Ascending aorta (tissue), 2 donors: ENCODE results near the gene GAL3ST1. TPM values are rescaled to one million over a fixed set of nuclear protein-coding genes. Genes with fewer than 3 reads are reported as not detected.
A peak's percentile ranks its signal among the peaks of the same experiment; 100 is the strongest.

Source experiments
- DNase-seq, 2 donors: peaks; one replicate each; pipeline ENCODE4 v3.0.0-alpha.2; 2019; ENCODE audit warnings: low spot score in 2 of 2
- H3K27ac ChIP-seq, 2 donors: fragments of 200-600 bp; sonication (generic); one replicate each; pipeline ENCODE4 v1.5.1; 2016 to 2017; ENCODE audit warnings: mild to moderate bottlenecking in 1 of 2
- H3K27me3 ChIP-seq: fragments of 200-600 bp; sonication (generic); one replicate; pipeline ENCODE4 v1.5.1; 2017
- H3K36me3 ChIP-seq, 2 donors: fragments of 200-600 bp; sonication (generic); one replicate each; pipeline ENCODE4 v1.5.1; 2016
- H3K4me1 ChIP-seq, 2 donors: fragments of 200-600 bp; sonication (generic); one replicate each; pipeline ENCODE4 v1.5.1; 2016 to 2017; ENCODE audit warnings: mild to moderate bottlenecking in 1 of 2
- H3K4me3 ChIP-seq, 2 donors: fragments of 200-600 bp; sonication (generic); one replicate each; pipeline ENCODE4 v1.5.1; 2016 to 2017; ENCODE audit warnings: mild to moderate bottlenecking in 1 of 2
- H3K9me3 ChIP-seq, 2 donors: fragments of 200-600 bp; sonication (generic); one replicate each; pipeline ENCODE4 v1.5.1; 2016
- intact Hi-C: fragments of 100-400 bp; cut with DNase I; formaldehyde crosslinking; loops from one replicate; pipeline ENCODE4 v1.15.1; 2023
- total RNA-seq: library from RNA; depleted of rRNA; stranded (reverse); fragments of >200 nt; gene quantifications from one replicate; pipeline ENCODE4 v1.1.0, GENCODE V29; 2016
- TF ChIP-seq, protein P1 (sequence below), 3 experiments: fragments of 200-600 bp in 2 of 3; fragments of 450-650 bp in 1 of 3; sonication (generic) in 2 of 3; IDR thresholded peaks; one replicate each; pipeline ENCODE4 v1.5.1; 2016 to 2019; ENCODE audit warnings: antibody characterized with exemption in 3 of 3, mild to moderate bottlenecking in 1 of 3, moderate library complexity in 1 of 3

The GAL3ST1 gene
- total RNA-seq, 1 donor from 2014 or later: not detected

DNA sequence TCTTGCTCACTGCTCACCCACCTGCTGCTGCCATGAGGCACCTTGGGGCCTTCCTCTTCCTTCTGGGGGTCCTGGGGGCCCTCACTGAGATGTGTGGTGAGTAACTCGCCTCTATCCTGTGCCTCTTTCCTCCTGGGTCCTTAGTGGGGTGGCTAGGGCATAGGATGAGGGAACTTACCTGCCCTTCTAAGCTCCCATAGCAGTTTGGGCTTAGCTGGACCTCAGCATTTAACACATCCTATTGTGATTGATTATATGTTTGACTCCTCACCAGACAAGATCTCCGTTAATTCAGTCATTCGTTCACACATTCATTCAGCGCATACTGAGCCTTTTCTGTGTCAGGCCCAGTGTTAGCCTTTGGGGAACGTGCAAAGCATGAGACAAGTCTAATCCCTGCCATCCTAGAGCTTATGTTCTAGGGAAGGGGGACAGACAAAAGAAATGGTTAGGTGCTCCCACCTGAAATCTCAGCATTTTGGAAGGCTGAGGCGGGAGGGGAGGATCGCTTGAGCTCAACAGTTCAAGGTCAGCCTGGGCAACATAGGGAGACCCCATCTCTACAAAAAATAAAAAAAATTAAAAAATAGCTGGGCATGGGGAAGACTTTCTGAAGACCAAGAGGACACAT is 33.0 kb upstream of the GAL3ST1 start:
- no peaks in the 10 kb centered on the region for H3K9me3 ChIP-seq
- intact Hi-C loops: loop anchor here (2.0 kb wide), 1 partner anchor 27 kb away; the partner anchor contains the start of gene SLC35E4

DNA sequence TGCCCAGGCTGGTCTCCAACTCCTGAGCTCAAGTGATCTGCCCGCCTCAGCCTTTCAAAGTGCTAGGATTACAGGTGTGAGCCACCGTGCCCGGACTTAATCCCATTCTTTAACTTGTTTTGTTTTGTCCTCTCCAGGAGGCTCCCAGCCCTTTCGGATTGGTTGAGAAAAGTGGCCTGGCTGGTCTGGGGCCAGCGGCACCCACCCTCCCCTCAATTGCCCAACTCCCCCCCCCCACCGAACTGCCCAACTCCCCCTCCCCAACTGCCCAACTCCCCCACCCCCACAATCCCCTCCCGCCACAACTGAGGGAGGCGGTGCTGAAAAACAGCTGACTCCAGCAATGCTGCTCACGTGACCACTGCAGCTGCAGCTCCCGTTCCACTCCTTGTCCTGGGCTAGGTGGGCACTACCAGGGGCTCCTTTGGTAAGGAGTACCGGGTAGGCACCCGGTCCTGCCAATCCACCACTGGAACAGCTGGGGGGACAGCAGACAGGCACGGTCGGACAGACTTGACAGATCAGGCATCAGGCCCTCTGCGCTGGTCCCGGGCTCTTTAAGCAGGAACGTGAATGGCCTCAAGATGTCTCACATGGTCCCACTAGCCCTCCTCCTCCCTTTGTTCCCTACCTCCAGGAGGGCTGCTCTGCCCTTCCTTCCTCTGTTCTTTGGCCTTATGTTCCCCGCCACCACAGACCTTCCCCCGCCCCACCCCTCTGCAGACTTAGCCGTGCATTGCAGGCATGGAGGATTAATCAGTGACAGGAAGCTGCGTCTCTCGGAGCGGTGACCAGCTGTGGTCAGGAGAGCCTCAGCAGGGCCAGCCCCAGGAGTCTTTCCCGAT is 32.2 kb upstream of the GAL3ST1 start, which contains the start of gene TCN2:
TCN2 (plus strand) TSS at position 720 of the 845 bp plus-strand sequence. CDS start 158 bp downstream, outside the sequence.
- H3K27ac ChIP-seq: peak within 1 kb of the TSS; percentile 60 to 63
- TF ChIP-seq, protein P1, sequence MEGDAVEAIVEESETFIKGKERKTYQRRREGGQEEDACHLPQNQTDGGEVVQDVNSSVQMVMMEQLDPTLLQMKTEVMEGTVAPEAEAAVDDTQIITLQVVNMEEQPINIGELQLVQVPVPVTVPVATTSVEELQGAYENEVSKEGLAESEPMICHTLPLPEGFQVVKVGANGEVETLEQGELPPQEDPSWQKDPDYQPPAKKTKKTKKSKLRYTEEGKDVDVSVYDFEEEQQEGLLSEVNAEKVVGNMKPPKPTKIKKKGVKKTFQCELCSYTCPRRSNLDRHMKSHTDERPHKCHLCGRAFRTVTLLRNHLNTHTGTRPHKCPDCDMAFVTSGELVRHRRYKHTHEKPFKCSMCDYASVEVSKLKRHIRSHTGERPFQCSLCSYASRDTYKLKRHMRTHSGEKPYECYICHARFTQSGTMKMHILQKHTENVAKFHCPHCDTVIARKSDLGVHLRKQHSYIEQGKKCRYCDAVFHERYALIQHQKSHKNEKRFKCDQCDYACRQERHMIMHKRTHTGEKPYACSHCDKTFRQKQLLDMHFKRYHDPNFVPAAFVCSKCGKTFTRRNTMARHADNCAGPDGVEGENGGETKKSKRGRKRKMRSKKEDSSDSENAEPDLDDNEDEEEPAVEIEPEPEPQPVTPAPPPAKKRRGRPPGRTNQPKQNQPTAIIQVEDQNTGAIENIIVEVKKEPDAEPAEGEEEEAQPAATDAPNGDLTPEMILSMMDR (IDR thresholded peaks at IDR 0.05): no peak
- H3K4me3 ChIP-seq: peak within 1 kb of the TSS; percentile 69 to 76
- H3K36me3 ChIP-seq: peaks cover 0 to 6% of the 10 kb centered on the region in 2 donors
- no peaks in the 10 kb centered on the region for H3K27me3 ChIP-seq
- intact Hi-C loops: loop anchor here (2.0 kb wide), 1 partner anchor 28 kb away; the partner anchor contains the start of gene SLC35E4
- no peaks in the 10 kb centered on the region for H3K9me3 ChIP-seq
- H3K4me1 ChIP-seq: peaks cover 5 to 13% of the 10 kb centered on the region in 2 donors
- peak; percentile 24 to 83 for DNase-seq

More for the DNA sequence above, 33.0 kb upstream of the GAL3ST1 start:
- Histone ChIP-seq H3K27ac (peak overlapping the region; percentile 60 to 63), H3K4me3 (peak overlapping the region; percentile 69 to 76), H3K36me3 (peaks cover 0 to 8% of the 10 kb centered on the region in 2 donors), H3K27me3 (no peaks in the 10 kb centered on the region), H3K4me1 (peaks cover 5 to 13% of the 10 kb centered on the region in 2 donors)
- DNase-seq: no peak
- TF ChIP-seq, protein P1 (IDR thresholded peaks at IDR 0.05): no peak

DNA sequence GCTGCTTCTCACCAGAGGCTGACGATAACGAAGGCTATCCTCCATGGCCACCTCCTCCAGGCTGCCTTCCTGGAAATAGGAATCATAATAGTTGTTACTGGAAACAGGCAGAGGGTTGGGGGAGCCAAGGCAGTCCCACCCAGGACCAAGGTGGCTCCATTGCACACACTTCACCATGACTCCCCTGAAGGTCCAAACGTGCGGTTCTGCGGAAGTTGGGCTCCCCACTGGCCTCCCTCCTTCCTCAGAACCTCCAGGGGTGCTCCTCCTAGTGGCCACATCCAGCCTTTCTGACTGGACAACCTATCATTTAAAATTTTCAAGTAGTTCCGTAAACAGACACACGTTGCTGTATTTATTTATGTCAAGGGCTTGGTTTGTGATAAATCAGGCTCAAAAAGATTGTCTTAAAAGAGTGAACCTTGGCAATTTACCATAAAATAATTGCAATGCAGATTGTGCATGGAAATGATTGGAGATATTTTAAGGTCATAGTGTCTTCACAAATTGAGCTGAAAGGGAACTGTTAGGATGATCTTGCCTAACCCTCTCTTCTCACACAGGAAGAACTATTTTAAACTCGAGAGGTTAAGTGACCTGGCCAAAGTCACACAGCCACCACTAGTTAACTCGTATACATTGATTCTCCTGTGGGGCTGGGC is 31.1 kb upstream of the GAL3ST1 start:
- TF ChIP-seq, protein P1 (IDR thresholded peaks at IDR 0.05): peak; percentile 51 to 64 (median 57)
- Histone ChIP-seq H3K4me3 (peak overlapping the region; percentile 69 to 76), H3K9me3 (no peaks in the 10 kb centered on the region), H3K4me1 (peaks cover 5 to 13% of the 10 kb centered on the region in 2 donors), H3K27me3 (no peaks in the 10 kb centered on the region), H3K27ac (no peak overlapping the region), H3K36me3 (no peaks in the 10 kb centered on the region)
- DNase-seq: peak in 1 of 2 donors; percentile 76
- intact Hi-C loops: loop anchor here (1.0 to 2.0 kb wide), 2 partner anchors 14 to 29 kb away; partner anchors contain the start of genes PES1 and SLC35E4

DNA sequence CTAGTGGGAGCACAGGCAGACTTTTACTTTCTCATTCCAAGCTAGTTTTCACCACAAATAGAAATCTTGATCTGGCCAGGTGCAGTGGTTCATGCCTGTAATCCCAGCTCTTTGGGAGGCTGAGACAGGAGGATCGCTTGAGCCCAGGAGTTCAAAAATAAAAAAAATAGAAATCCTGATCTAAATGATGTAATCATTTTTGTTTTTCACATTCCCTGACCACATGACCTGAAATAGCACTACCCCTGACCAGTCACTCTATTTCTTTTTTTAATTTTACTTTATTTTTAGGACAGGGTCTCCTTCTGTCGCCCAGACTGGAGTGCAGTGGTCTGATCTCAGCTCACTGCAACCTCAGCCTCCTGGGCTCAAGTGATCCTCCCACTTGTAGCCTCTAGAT is 30.3 kb upstream of the GAL3ST1 start:
- TF ChIP-seq, protein P1 (IDR thresholded peaks at IDR 0.05): no peak

DNA sequence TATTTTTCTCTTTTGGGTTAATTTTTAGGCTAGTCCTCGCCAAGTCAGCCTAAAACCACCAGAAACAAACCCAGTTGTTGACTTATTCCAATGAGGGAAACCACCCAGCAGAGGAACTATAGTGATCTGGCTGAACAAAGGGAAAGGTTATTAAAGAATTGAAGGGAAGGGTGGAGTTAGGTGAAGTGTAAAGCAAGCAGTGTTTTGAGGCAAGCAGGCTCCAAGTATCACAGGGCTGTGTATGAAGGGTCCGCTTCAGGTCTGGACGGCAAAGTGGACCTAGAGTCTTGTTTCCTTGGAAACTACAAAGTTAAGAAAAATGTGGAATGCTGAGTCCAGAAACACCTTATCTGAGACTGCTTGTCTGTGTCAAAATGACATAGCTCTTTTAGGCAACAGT is 29.3 kb upstream of the GAL3ST1 start:
- no peak for DNase-seq
- no peaks in the 10 kb centered on the region for H3K36me3 ChIP-seq
- H3K9me3 ChIP-seq: no peaks in the 10 kb centered on the region
- TF ChIP-seq, protein P1 (IDR thresholded peaks at IDR 0.05): no peak
- H3K27ac ChIP-seq: no peak overlapping the region
- no peaks in the 10 kb centered on the region for H3K27me3 ChIP-seq
- peaks cover 5 to 13% of the 10 kb centered on the region in 2 donors for H3K4me1 ChIP-seq
- no peak overlapping the region for H3K4me3 ChIP-seq
- intact Hi-C loops: no loop called here

More for the DNA sequence above, 30.3 kb upstream of the GAL3ST1 start:
- intact Hi-C loops: loop anchor here (1.0 kb wide), 1 partner anchor 13 kb away; the partner anchor contains the start of gene PES1
- H3K9me3 ChIP-seq: no peaks in the 10 kb centered on the region
- H3K27ac ChIP-seq: no peak overlapping the region
- no peak overlapping the region for H3K4me3 ChIP-seq
- H3K36me3 ChIP-seq: no peaks in the 10 kb centered on the region
- no peak for DNase-seq
- no peaks in the 10 kb centered on the region for H3K27me3 ChIP-seq
- peaks cover 5 to 13% of the 10 kb centered on the region in 2 donors for H3K4me1 ChIP-seq
